WTC11 (cell line): ENCODE data around the gene TBX5.

ENCODE experiments used
- NFYB ChIP-seq: sonication (generic); formaldehyde crosslinking; conservative IDR thresholded peaks from 2 replicates; pipeline ENCODE4 v1.8.0; 2022; ENCODE audit warnings: low read depth, missing genetic modification reagents
- NR1H2 ChIP-seq: sonication (generic); formaldehyde crosslinking; IDR thresholded peaks from 2 replicates; pipeline ENCODE4 v1.9.0; 2021; ENCODE audit warnings: mild to moderate bottlenecking, moderate library complexity, missing genetic modification reagents
- SP1 ChIP-seq: sonication (generic); formaldehyde crosslinking; conservative IDR thresholded peaks from 2 replicates; pipeline ENCODE4 v1.8.1; 2022; ENCODE audit warnings: missing genetic modification reagents
- TF ChIP-seq, protein P1 (sequence below): sonication (generic); formaldehyde crosslinking; IDR thresholded peaks from 2 replicates; pipeline ENCODE4 v1.8.1; 2023; ENCODE audit warnings: mild to moderate bottlenecking, moderate library complexity, missing genetic modification reagents
- TF ChIP-seq, protein P2 (sequence below): fragments of 200-600 bp; IDR thresholded peaks from 2 replicates; pipeline ENCODE4 v1.8.0; 2022; ENCODE audit warnings: antibody characterized with exemption

GRCh38 chr12:114399664-114400211 is 6.2 kb downstream of the TBX5 start:
- TF ChIP-seq SP1 (CRISPR knock-in tag) (peak; percentile 65), NFYB (CRISPR knock-in tag) (no peak), NR1H2 (CRISPR knock-in tag) (no peak)
- TF ChIP-seq, protein P1, sequence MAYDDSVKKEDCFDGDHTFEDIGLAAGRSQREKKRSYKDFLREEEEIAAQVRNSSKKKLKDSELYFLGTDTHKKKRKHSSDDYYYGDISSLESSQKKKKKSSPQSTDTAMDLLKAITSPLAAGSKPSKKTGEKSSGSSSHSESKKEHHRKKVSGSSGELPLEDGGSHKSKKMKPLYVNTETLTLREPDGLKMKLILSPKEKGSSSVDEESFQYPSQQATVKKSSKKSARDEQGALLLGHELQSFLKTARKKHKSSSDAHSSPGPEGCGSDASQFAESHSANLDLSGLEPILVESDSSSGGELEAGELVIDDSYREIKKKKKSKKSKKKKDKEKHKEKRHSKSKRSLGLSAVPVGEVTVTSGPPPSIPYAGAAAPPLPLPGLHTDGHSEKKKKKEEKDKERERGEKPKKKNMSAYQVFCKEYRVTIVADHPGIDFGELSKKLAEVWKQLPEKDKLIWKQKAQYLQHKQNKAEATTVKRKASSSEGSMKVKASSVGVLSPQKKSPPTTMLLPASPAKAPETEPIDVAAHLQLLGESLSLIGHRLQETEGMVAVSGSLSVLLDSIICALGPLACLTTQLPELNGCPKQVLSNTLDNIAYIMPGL (CRISPR knock-in tag): no peak
- TF ChIP-seq, protein P2, sequence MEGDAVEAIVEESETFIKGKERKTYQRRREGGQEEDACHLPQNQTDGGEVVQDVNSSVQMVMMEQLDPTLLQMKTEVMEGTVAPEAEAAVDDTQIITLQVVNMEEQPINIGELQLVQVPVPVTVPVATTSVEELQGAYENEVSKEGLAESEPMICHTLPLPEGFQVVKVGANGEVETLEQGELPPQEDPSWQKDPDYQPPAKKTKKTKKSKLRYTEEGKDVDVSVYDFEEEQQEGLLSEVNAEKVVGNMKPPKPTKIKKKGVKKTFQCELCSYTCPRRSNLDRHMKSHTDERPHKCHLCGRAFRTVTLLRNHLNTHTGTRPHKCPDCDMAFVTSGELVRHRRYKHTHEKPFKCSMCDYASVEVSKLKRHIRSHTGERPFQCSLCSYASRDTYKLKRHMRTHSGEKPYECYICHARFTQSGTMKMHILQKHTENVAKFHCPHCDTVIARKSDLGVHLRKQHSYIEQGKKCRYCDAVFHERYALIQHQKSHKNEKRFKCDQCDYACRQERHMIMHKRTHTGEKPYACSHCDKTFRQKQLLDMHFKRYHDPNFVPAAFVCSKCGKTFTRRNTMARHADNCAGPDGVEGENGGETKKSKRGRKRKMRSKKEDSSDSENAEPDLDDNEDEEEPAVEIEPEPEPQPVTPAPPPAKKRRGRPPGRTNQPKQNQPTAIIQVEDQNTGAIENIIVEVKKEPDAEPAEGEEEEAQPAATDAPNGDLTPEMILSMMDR: no peak
